Stimulated activated CD8-positive, alpha-beta memory T cell treated with anti-CD3 and anti-CD28 coated beads, Interleukin-15, amount 100 ng/mL, for 24 hours (primary cell): ENCODE measurements around the gene MTIF2.
"Not testable (repeated sequence)": the region's sequence is repeated elsewhere in the genome, so short reads cannot be mapped to it uniquely, and the experiment has no call there.

Experiments
- DNase-seq: peaks from one replicate; pipeline ENCODE4 v3.0.0-alpha.2; 2020; ENCODE audit warnings: low read depth

Gene MTIF2

DNA sequence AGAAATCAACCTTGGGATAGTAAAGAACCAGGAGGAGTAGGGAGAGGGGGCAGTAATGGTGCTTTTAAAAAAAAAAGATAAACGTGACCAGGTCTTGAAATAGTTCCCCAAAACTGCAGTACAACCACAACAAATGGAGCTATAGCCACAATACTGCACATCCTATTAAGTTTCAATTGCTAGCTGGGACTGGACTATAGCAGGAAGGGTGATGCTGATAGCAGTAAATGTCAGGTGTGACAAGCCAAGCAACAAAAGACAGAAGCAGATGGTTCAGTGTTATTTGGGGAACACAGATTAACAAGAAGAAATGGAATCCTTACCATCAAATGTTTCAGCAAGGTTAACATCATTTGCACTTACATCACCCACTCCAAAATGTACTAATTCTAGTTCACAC lies 26.4 kb downstream of the MTIF2 start:
- DNase-seq = no peak

DNA sequence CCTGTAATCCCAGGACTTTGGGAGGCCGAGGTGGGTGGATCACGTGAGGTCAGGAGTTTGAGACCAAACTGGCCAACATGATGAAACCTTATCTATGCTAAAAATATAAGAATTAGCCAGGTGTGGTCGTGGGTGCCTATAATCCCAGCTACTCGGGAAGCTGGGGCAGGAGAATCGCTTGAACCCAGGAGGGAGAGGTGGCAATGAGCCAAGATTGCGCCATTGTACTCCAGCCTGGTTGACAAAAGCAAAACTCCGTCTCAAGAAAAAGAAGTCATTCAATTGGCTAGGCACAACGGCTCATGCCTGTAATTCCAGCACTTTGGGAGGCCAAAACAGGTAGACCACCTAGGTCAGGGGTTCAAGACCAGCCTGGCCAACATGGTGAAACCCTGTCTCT lies 27.4 kb downstream of the MTIF2 start:
- not testable (repeated sequence) for DNase-seq

DNA sequence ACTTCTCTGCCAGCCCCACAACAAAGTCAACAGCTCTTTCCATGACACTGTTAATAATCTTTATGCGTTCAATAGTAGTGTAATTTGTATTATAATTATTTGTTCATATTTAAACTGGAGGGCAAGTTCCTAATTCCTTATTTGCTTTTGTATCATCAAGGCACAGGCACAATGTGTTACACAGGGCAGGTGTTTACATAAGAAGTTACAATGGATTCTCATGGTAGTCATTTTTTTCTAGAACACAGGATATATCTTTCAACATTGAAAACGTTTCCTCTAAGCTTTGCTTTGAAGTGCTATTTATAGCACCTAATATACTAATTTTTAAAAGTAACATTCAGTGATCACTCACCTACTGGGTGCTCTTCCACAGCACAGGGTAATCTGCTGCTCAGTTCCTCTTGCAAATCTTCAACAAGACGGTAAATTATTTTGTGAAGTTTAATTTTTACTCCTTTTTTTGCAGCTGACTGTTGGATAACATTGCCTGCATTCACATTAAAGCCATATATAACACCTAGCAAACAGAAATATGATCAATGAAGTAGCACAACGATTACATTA lies 29.3 kb downstream of the MTIF2 start:
- no peak for DNase-seq

DNA sequence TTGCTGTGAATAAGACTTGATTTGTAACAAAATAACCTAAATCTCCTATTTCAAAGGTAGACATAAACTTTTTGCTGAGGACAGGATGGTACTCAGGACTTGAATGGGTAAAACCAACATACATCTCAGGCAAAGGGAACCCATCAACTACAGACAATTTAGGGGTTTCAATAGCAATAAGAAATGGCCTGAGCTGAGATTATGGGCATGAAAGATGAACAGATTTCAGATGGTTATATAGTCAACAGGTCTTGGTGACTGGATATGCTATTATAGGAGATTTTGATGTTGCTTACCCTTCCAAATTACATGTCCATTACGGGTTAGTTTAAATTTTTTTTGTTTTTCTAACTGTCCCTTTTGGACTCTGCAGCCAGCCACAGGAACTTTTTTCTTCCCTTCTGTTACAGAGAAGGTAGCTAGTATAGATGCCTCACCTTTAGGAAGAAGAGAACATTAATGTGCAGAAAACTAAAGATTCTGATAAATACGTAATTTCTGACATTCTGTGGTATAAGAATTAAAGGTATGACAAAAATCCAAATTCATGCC lies 32.0 kb downstream of the MTIF2 start:
- no peak for DNase-seq

DNA sequence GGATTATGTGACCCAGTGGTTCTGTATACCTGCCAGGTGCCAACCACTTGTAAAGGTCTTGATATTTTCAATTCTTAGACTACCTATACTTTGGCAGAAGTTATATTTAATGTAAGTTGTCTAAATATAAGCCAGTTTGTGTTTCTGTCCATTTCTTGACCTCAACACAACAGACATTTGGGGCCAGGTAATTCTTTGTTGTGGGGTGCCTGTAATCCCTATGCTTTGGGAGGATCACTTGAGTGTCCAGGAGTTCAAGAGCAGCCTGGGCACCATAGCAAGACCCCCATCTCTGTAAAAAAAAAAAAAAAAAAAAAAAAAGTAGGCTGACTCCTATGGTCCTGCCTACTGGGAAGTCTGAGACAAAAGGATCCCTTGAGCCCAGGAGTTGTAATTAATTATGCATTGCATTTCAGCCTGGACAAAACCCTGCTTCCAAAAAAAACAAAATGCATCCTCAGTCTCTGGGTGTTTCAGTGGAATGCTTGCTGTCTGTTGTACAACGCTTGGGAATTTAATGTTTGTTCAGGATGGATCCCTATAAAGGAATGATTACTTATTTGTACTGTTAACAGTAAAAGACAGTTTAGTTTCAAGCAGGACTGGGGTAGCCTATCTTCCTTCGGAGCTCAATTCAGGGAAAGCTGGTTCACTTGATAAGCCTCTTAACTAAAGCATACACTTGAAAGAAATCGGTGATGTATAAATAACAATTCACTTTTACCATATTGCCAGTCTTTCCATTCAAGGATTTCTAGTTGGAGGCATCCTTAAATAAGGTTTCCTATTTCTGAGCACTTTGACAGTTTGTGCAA lies 33.1 kb downstream of the MTIF2 start:
- DNase-seq = no peak

DNA sequence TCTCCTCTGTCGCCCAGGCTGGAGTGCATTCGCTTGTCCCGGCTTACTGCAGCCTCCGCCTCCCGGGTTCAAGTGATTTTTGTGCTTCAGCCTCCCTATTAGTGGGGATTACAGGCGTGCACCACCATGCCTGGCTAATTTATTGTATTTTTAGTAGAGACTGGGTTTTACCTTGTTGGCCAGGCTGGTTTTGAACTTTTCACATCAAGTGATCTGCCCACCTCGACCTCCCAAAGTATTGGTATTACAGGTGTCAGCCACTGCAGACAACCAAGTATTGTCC lies 35.4 kb downstream of the MTIF2 start:
- no peak for DNase-seq

DNA sequence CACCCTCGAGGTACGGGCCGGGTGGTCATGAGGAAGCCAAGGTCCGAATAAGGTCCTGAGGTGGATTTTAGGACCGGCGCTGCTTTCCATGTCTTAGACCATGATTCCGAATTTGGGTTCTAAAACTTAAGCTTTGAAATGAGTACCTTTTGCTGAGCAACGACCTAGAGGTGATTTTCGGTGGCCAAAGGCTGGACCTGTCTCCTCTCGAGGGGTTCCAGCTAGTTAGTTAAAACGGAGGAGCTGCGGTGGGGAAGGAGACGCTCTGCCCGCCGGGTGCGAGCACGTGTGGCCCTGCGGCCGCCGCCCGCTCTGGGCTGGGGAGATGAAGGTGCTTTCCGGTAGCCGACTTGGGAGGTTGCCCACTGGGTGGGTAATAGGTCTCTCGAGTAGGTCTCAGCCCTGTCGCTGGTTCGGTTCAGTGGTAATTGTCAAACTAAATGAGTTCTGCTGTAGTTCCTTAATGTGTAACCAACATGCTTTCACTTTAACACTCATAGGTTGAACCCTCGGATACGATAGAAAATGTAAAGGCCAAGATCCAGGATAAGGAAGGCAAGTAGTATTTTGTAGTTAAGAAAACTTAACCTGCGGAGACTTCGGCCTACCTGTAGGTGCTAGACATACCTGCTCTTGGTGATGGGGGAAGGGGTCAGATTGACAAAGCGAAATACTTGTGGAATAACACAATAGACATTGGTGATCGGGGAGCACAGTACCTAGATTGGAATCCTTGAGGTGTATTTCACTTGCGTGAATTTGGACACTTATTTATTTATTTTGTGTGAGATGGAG lies 36.0 kb downstream of the MTIF2 start:
- DNase-seq = no peak

DNA sequence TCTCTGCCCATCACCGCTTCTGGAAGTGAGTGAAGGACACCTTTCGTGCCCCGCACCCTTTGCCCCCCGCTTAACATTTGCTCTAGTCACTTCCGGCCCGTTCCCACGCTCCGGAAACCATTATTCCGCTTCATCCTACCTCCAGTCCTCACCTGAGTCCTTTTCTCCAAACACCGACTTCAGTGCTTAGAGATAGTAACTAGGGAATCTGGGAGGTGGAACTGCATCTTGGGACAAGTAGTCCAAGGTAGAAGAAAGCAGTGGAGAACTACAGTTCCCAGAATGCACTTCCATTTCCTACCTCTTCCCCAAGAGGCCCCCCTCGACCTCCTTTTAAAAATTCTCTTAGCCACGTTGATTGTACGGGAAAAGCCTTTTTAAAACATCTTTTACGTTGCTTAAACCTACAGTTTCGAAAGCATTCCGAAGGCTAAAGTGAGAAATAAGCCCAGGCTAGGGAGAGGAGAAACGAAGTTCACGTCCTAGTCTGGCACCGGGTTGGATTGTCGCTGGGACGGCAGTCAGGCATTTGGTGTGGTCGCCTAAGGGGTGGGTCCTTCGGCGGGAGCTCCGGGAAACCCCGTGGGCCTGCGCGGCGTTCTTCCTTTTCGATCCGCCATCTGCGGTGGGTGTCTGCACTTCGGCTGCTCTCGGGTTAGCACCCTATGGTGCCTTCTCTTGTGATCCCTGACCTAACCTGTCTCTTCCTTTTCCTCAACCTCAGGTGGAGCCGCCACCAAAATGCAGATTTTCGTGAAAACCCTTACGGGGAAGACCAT lies 36.8 kb downstream of the MTIF2 start, which contains the start of the genes CLHC1 and RPS27A:
Gene CLHC1, minus strand, starts transcription at position 210 of the 779 bp plus-strand sequence. CDS start 9,882 bp downstream, outside the sequence.
Gene RPS27A, plus strand, starts transcription at position 605 of the 779 bp plus-strand sequence. Its CDS starts 137 bp downstream, at position 742.
- peak; percentile 83 for DNase-seq

DNA sequence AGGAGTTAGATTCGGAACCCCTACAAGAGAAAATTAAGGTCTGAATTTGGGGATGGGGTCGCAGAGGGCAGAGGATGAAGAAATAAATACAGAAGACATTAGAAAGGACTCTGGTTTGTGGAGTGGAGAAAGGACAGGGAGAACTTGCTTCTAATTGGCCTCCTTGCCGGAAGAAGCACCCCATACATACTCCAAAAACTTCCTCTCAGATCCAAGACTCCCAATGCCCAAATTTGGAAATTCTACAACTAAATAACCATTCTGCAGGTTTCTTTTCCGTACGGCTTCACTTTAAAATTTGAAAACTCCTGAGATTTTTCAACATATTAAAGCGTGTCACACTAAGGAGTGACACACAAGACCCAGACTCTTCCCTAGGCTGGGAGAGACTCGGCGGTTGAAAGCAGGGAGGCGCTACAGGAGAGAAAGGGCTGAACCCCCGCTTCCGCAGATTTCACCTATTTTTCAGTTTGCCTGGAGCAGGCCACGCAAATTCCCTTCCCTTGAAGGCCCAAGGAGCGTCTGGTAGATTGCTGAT lies 37.4 kb downstream of the MTIF2 start:
- DNase-seq = no peak

DNA sequence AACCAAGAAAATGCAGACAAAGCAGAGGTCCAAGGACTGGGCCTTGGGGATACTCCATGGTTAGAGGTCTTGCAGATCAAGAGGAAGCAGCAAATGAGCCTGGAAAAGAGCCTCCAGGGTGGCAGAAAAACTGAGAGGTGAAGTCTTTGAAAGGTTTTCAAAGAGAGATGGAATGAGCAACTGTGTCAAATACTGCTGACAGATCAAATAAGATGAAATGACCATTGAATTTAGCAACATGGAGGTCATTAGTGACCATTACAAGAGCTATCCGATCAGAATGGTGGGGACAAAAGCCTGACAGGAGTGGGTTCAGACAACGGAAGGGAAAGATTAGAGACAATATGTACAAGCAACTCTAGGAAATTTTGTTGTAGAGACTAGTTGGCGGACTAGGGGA lies 38.5 kb downstream of the MTIF2 start:
- no peak for DNase-seq

DNA sequence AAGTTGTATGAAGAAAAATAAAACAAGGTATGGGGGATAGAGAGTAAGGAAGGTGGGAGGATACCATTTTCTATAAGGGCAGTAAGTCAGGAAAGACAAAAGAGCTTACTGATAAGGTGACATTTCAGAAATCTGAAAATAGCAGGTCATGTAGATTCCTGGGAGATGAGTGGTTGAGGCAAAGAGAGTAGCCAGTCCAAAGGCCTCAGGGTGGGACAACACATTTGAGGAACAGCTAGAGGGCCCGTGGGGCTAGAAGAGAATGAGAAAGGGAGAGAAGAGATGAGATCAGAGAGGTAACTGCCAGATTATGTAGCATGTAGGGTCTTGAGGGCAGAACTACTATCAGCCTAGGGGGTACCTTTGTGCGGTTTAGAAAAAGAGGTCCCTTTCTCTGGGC lies 39.8 kb downstream of the MTIF2 start:
- no peak for DNase-seq

DNA sequence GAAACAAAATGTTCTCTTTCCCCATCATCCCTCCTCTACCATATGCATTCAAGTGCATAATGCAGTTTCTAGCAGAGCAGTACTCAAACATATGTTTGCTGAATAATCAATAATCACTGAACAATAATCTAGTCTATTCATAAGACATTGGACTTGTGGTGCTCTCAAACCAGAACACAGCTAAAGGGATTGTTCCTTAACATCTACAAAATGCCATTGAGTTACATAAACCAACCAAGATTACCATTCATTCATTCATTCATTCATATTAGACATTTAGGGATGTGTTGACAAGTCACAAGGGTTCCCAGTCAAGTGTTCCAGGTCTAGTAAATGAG lies 40.8 kb downstream of the MTIF2 start:
- no peak for DNase-seq

DNA sequence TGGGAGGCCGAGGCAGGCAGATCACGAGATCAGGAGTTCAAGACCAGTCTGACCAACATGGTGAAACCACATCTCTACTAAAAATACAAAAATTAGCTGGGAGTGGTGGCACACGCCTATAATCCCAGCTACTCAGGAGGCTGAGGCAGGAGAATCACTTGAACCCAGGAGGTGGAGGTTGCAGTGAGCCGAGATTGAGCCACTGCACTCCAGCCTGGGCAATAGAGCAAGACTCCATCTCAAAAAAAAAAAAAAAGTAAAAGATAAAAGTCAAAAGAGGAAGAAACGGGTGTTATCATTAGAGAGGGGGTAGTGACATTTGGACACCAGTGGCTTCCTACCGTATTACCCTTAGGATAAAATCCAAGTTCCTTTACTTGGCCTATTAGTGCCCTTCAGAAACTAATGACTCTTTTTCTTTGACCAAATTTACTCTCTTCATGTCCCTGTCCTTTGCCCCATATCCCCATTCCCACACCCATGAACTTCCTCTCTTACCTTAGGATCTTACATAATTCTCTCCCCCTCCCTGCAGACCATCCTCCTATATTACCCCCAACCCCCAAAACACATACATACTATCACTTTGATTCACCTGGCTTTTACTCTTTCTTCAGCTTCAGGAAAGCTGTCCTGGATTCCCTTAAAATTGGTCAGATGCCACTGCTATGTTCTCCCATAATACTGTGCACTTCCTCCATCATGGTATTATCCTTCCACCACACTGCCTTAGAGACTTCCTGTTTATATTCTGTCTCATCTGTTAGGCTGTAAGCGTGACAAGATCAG lies 41.4 kb downstream of the MTIF2 start:
- DNase-seq = not testable (repeated sequence)

DNA sequence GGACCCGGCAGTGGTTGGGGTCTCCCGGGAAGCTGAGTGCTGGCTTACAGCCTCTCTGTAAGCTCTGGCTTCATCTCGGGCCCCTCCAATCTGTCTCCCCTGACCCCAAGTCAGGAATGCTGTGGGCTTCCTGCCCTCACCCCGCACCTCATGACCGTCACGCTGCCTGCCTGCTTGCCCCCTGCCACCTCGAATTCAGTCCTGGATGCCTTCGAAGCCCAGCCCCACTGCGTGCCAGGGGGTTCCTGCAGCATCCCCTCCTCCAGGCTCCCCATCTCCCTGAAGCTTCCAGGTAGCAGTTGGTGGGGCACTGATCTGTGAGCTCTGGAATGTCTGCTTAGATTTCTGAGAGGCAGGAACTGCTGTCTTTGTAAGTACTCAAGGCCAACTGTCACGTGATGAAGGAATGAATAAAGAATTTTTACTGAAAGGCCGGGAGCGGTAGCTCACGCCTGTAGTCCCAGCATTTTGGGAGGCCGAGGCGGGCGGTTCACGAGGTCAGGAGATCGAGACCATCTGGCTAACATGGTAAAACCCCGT lies 43.5 kb downstream of the MTIF2 start:
- no peak for DNase-seq

DNA sequence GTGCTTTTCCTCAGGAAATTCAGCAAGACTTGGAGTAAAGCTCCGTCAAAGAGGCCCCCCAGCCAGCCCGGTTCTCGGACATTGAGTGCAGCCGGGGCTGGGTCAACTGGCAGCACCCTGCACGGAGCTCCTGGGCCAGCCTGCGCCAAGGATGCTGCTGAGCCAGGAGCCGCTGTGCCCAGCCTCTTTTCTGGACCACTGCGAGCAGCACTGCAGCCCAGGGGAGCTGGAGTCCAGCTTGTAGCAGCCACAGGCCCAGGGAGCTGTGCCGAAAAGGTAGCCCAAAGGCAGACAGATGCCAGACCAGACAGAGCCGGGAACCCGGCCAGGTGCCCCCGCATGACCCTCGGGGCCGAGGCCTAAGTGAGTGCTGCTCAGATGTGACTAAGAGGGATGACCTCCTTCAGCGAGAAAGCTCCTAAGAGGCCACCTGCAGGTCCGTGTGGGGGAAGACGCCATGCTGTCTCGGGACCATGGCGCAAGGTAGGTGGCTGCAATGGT lies 44.2 kb downstream of the MTIF2 start:
- DNase-seq = no peak

DNA sequence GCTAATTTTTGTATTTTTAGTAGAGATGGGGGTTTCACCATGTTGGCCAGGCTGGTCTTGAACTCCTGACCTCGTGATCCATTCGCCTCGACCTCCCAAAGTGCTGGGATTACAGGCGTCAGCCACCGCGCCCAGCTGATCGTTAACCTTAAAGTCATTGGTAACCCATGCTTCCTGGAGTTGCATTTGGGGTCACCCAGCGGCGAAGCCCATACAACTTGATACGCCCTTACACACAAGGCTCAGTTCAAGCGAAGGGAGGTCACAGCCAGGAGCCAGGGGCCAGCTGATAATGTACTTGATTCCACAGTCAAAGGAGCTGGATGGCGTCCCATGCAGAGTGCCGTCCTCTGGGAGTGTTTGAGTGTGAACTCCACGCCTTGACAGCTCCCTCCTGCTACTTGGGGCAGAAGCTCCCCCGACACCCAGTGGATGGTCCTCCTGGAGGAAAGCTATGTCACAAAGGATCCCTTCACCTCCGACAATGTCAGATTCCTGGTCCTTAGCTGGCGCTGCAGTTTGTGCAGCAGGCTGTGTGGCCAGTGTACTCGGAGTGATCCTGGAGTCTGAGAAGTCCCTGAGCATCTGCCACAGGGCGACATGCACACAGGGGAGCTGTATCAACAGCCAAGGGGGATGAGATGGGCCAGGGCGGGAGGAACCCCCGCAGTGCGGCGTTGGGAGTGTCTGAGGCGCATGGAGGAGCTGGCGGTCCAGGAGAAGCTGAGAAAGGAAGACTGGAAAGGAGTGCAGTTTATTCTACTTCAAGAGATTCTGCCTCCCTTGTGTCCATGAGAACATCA lies 44.9 kb downstream of the MTIF2 start:
- no peak for DNase-seq

DNA sequence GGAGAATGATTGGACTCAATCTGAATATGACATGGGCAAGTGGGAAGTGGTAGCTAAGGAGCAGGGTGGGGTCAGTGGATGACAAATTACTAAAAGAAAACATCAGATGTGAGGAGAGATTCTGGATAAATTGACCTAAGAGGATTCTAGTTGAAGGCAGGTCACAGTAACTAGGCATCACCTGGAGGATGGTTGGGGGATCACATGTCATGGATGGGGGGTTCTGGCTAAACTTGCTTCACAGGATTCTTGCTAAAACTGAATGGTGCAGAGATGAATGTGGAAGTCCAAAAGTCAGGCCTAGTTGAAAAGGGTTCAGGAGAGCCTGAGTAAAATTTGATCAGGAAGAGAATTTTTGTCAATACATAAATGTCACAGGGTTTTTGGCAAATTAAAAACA lies 55.2 kb downstream of the MTIF2 start:
- no peak for DNase-seq

DNA sequence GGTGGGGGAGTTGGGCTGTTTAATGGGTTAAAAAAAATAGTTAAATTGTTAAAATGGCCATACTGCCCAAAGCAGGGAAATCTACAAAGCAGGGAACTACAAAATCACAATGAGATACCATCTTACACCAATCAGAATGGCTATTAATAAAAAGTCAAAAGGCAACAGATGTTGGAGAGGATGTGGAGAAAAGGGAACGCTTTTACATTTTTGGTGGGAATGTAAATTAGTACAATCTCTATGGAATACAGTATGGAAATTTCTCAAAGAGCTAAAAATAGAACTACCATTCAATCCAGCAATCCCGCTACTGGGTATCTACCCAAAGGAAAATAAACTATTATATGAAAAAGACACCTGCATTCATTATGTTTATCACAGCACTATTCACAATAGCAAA lies 64.1 kb downstream of the MTIF2 start:
- no peak for DNase-seq

DNA sequence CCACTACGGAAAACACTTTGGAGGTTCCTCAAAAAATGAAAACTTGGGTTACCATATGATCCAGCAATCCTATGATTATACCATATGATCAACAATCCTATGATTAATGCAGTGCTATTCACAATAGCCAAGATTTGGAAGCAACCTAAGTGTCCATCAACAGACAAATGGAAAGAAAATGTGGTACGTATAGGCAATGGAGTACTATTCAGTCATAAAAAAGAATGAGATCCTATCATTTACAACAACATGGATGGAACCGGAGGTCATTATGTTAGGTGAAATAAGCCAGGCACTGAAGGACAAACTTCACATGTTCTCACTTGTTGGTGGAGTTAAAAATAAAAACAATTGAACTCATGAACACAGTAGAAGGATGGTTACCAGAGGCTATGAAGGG lies 64.5 kb downstream of the MTIF2 start:
- DNase-seq = no peak

DNA sequence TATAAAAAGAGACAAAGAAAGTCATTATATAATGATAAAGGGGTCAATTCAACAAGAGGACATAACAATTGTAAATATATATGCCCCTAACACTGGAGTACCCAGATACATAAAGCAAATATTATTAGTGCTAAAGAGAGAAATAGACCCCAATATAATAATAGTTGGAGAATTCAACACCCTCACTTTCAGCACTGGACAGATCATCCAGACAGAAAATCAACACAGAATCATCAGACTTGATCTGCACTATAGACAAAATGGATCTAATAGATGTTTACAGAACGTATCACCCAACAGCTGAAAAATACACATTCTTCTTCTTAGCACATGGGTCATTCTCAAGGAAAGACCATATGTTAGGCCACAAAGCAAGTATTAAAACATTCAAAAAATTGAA lies 68.6 kb downstream of the MTIF2 start:
- no peak for DNase-seq
